DMS53 treated with DMSO at 0.1 percent for 48 hours (cell line): ENCODE data around the gene TSC1.
"Not testable (repeated sequence)": the region's sequence is repeated elsewhere in the genome, so short reads cannot be mapped to it uniquely, and the experiment has no call there.

Experiments used
- DNase-seq: peaks from one replicate; lab custom pipeline; 2025; ENCODE audit not compliant: unreplicated experiment; lab: John Stamatoyannopoulos, UW

The TSC1 gene

GRCh38 chr9:132976571-132976970 is 32.2 kb upstream of the TSC1 start:
- no peak for DNase-seq

- no peak for DNase-seq
These were observed 31.5 kb upstream of the TSC1 start for GRCh38 chr9:132975961-132976360.

GRCh38 chr9:132973713-132974112 is 29.3 kb upstream of the TSC1 start:
- DNase-seq: no peak

- no peak for DNase-seq
These were observed 28.8 kb upstream of the TSC1 start for GRCh38 chr9:132973166-132973565.

- no peak for DNase-seq
These were observed 26.1 kb upstream of the TSC1 start for GRCh38 chr9:132970324-132971062.

GRCh38 chr9:132969783-132970182 is 25.4 kb upstream of the TSC1 start:
- no peak for DNase-seq

GRCh38 chr9:132967908-132968307 is 23.5 kb upstream of the TSC1 start:
- not testable (repeated sequence) for DNase-seq

GRCh38 chr9:132965478-132965877 is 21.1 kb upstream of the TSC1 start:
- DNase-seq: no peak

- DNase-seq: no peak
These were observed 16.6 kb upstream of the TSC1 start for GRCh38 chr9:132961002-132961401.

GRCh38 chr9:132957805-132958204 is 13.4 kb upstream of the TSC1 start:
- no peak for DNase-seq

GRCh38 chr9:132955768-132956167 is 11.4 kb upstream of the TSC1 start:
- no peak for DNase-seq

- DNase-seq: no peak
These were observed 10.7 kb upstream of the TSC1 start for GRCh38 chr9:132955123-132955522.

- DNase-seq: no peak
These were observed 5.3 kb upstream of the TSC1 start for GRCh38 chr9:132949709-132950108.

- DNase-seq: no peak
These were observed 4.2 kb upstream of the TSC1 start for GRCh38 chr9:132948482-132949050.

GRCh38 chr9:132947756-132948155 is 3.3 kb upstream of the TSC1 start:
- no peak for DNase-seq

- no peak for DNase-seq
These were observed 2.3 kb upstream of the TSC1 start for GRCh38 chr9:132946631-132947295.

- no peak for DNase-seq
These were observed 1.8 kb upstream of the TSC1 start for GRCh38 chr9:132946211-132946610.

- DNase-seq: no peak
These were observed 1.0 kb upstream of the TSC1 start for GRCh38 chr9:132945186-132946130.

- no peak for DNase-seq
These were observed 644 bp downstream of the TSC1 start for GRCh38 chr9:132943651-132944293.

GRCh38 chr9:132942541-132943182 is 1.8 kb downstream of the TSC1 start:
- no peak for DNase-seq
